Suprapubic skin (tissue), 4 donors: Measurements from ENCODE around the gene EXOC2. TPM values are rescaled to one million over a fixed set of nuclear protein-coding genes. Genes with fewer than 3 reads are reported as not detected.

Experiments
- DNase-seq, 2 donors: peaks; one replicate each; pipeline ENCODE4 v3.0.0-alpha.2; 2019; ENCODE audit warnings: low spot score in 2 of 2
- H3K27ac ChIP-seq: fragments of 200-600 bp; sonication (generic); one replicate; pipeline ENCODE4 v1.5.1; 2019
- H3K27me3 ChIP-seq: fragments of 200-600 bp; sonication (generic); one replicate; pipeline ENCODE4 v1.5.1; 2019
- H3K36me3 ChIP-seq: fragments of 200-600 bp; sonication (generic); one replicate; pipeline ENCODE4 v1.5.1; 2019
- H3K4me1 ChIP-seq: fragments of 200-600 bp; sonication (generic); one replicate; pipeline ENCODE4 v1.5.1; 2019
- H3K4me3 ChIP-seq: fragments of 200-600 bp; sonication (generic); one replicate; pipeline ENCODE4 v1.5.1; 2019; ENCODE audit warnings: mild to moderate bottlenecking
- H3K9me3 ChIP-seq: fragments of 200-600 bp; sonication (generic); one replicate; pipeline ENCODE4 v1.5.1; 2019
- EP300 ChIP-seq: sonication (generic); formaldehyde crosslinking; IDR thresholded peaks from one replicate; pipeline ENCODE4 v1.6.1; 2017; ENCODE audit warnings: antibody characterized with exemption
- POLR2A ChIP-seq, 2 donors: fragments of 450-650 bp; IDR thresholded peaks; one replicate each; pipeline ENCODE4 v1.6.1; 2017; ENCODE audit warnings: antibody characterized with exemption in 2 of 2, mild to moderate bottlenecking in 2 of 2, moderate library complexity in 2 of 2
- POLR2AphosphoS5 ChIP-seq, 3 donors: sonication (generic); formaldehyde crosslinking; IDR thresholded peaks; one replicate each; pipeline ENCODE4 v1.6.1; 2017; ENCODE audit warnings: antibody characterized with exemption in 3 of 3
- WGBS: methylation state at CpG from one replicate; pipeline ENCODE4 v1.1.5; 2018; 5-methylcytosine and 5-hydroxymethylcytosine counted together
- total RNA-seq, 4 donors: library from RNA; depleted of rRNA; stranded (reverse); fragments of >200 nt; gene quantifications; one replicate each; pipeline ENCODE4 v1.1.0, GENCODE V29; 2016
- TF ChIP-seq, protein P1 (sequence below), 2 donors: fragments of 200-600 bp in 1 of 2; fragments of 450-650 bp in 1 of 2; sonication (generic) in 1 of 2; IDR thresholded peaks; one replicate each; pipeline ENCODE4 v1.5.1; 2016 to 2019; ENCODE audit warnings: antibody characterized with exemption in 2 of 2, mild to moderate bottlenecking in 1 of 2, moderate library complexity in 1 of 2

EXOC2 gene
- total RNA-seq, 4 donors from 2014 or later: 17.7 to 28.1 (median 20.3) TPM

DNA sequence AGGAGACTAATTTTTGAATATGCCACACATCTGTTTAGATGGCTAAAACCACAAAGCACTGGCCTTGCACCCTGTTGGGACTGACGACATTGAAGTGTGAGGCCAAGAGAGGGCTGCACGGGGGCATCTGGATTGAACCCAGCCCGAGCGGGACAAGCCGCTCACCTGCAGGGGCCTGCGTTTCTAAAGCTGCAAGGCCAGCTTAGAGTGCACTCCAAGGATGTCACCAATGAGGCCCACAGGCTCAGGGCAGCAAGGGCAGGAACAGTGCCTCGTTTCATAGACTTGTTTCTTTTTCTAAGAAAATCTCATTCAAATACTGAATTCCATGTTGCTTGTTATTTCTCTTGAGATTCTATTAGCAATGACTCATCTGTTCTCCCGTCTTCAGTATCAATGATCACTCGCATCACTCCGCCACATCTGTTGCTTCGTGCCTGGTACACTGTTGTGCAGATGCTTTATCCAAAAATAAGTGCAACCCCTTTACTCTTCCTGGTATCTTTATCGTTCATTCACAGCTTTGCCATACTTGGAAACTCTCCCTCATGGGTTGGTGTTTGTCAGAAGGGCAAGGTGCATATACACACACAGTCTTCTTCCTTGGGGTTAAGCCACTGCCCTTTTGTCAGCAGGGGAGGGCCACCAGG lies 181.3 kb downstream of the EXOC2 start:
- TF ChIP-seq POLR2A (IDR thresholded peaks at IDR 0.05) (no peak), POLR2AphosphoS5 (IDR thresholded peaks at IDR 0.05) (no peak), EP300 (no peak)
- TF ChIP-seq, protein P1, sequence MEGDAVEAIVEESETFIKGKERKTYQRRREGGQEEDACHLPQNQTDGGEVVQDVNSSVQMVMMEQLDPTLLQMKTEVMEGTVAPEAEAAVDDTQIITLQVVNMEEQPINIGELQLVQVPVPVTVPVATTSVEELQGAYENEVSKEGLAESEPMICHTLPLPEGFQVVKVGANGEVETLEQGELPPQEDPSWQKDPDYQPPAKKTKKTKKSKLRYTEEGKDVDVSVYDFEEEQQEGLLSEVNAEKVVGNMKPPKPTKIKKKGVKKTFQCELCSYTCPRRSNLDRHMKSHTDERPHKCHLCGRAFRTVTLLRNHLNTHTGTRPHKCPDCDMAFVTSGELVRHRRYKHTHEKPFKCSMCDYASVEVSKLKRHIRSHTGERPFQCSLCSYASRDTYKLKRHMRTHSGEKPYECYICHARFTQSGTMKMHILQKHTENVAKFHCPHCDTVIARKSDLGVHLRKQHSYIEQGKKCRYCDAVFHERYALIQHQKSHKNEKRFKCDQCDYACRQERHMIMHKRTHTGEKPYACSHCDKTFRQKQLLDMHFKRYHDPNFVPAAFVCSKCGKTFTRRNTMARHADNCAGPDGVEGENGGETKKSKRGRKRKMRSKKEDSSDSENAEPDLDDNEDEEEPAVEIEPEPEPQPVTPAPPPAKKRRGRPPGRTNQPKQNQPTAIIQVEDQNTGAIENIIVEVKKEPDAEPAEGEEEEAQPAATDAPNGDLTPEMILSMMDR (IDR thresholded peaks at IDR 0.05): no peak
- WGBS: 89% methylated on average over 12 of the region's 12 CpGs
- Histone ChIP-seq H3K27me3 (no peaks in the 10 kb centered on the region), H3K4me3 (no peak overlapping the region), H3K36me3 (peaks cover 3% of the 10 kb centered on the region), H3K4me1 (no peaks in the 10 kb centered on the region), H3K27ac (no peak overlapping the region), H3K9me3 (no peaks in the 10 kb centered on the region)
- DNase-seq: no peak

DNA sequence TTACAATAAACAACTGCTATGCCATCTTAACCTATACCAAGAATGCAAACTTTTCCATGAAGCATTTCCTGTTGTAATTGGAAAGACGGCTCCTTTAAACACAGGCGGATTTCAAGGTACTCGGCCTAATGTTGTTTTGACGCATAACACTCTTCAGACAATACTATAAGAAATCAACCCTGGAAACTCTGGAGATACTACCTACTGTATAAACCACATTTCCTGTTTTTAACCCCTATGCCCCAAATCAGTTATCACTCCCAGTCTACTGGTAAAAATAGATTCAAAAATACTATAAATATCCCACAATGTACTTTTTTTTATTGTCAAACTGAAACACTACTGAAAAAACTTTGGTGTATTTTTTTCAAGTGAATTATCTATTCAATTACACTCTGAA lies 183.3 kb downstream of the EXOC2 start:
- DNase-seq: no peak
- Histone ChIP-seq H3K27me3 (no peaks in the 10 kb centered on the region), H3K9me3 (no peaks in the 10 kb centered on the region), H3K36me3 (peaks cover 9% of the 10 kb centered on the region), H3K4me3 (no peak overlapping the region), H3K4me1 (no peaks in the 10 kb centered on the region), H3K27ac (no peak overlapping the region)
- 87% methylated on average over 4 of the region's 4 CpGs for WGBS
- no peak for TF ChIP-seq POLR2AphosphoS5 (IDR thresholded peaks at IDR 0.05)
- TF ChIP-seq POLR2A (IDR thresholded peaks at IDR 0.05): no peak
- TF ChIP-seq, protein P1 (IDR thresholded peaks at IDR 0.05): no peak
- no peak for TF ChIP-seq EP300

DNA sequence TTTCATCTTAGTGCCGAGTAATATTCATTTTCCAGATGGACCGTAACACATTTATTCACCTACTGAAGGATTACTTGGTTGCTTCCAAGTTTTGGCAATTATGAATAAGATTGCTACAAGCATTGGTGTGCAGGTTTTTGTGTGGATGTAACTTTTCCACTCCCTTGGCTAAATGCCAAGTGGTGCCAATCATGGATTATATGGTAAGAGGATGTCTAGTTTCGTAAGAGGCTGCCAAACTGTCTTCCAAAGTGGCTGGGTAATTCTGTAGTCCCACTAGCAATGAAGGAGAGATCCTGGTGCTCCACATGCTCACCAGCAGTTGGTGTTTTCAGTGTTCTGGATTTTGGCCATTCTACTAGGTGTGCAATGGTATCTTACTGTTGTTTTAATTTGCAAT lies 184.3 kb downstream of the EXOC2 start:
- no peak for DNase-seq
- WGBS: 69% methylated on average over 3 of the region's 3 CpGs
- H3K27me3 ChIP-seq: no peaks in the 10 kb centered on the region
- no peaks in the 10 kb centered on the region for H3K4me1 ChIP-seq
- H3K36me3 ChIP-seq: peaks cover 17% of the 10 kb centered on the region
- no peaks in the 10 kb centered on the region for H3K9me3 ChIP-seq
- no peak overlapping the region for H3K27ac ChIP-seq
- no peak for TF ChIP-seq POLR2A (IDR thresholded peaks at IDR 0.05)
- no peak for TF ChIP-seq POLR2AphosphoS5 (IDR thresholded peaks at IDR 0.05)
- TF ChIP-seq EP300: no peak
- TF ChIP-seq, protein P1 (IDR thresholded peaks at IDR 0.05): no peak
- no peak overlapping the region for H3K4me3 ChIP-seq

- 95% methylated on average over 9 of the region's 9 CpGs for WGBS
- H3K9me3 ChIP-seq: no peaks in the 10 kb centered on the region
These were observed 184.9 kb downstream of the EXOC2 start for GRCh38 chr6:508006-508405.

DNA sequence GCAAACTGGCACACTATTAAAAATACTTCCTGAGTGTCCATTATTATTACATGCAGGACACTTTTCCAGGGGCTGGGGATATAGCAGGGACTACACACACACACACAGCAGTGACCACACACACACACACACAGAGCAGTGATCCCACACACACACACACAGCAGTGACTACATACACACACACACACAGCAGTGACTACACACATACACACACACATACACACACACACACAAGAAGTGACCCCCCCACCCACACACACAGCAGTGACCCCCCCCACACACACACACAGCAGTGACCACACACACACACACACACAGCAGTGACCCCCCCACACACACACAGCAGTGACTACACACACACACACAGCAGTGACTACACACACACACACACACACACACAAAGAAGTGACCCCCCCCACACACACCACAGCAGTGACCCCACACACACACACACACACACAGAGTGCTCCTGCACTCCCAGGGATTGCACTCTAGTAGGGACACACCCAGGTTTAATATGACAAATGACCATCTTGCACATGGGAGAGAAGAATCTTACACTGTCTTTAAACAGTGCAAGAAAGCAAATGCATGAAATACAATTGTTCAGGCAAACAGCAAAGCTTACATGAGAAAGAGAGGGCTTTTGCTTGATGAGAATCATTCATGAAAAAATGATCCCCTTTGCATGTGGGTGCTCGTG lies 185.9 kb downstream of the EXOC2 start:
- WGBS: 71% methylated on average over 1 of the region's 1 CpG

More at GRCh38 chr6:508006-508405, 184.9 kb downstream of the EXOC2 start:
- Histone ChIP-seq H3K4me3 (no peak overlapping the region), H3K27ac (no peak overlapping the region), H3K27me3 (no peaks in the 10 kb centered on the region), H3K4me1 (no peaks in the 10 kb centered on the region), H3K36me3 (peaks cover 18% of the 10 kb centered on the region)
- no peak for DNase-seq
- no peak for TF ChIP-seq POLR2AphosphoS5 (IDR thresholded peaks at IDR 0.05)
- TF ChIP-seq EP300: no peak
- TF ChIP-seq, protein P1 (IDR thresholded peaks at IDR 0.05): no peak

More for the DNA sequence above, 185.9 kb downstream of the EXOC2 start:
- no peak for DNase-seq
- Histone ChIP-seq H3K4me3 (no peak overlapping the region), H3K27me3 (no peaks in the 10 kb centered on the region), H3K27ac (no peak overlapping the region), H3K4me1 (no peaks in the 10 kb centered on the region), H3K36me3 (peaks cover 18% of the 10 kb centered on the region), H3K9me3 (no peaks in the 10 kb centered on the region)
- TF ChIP-seq, protein P1 (IDR thresholded peaks at IDR 0.05): no peak
- TF ChIP-seq POLR2A (IDR thresholded peaks at IDR 0.05) (no peak), POLR2AphosphoS5 (IDR thresholded peaks at IDR 0.05) (no peak), EP300 (no peak)
